Transverse colon (tissue), 4 donors: ENCODE measurements around the gene MCF2L2.

Experiments
- POLR2AphosphoS5 ChIP-seq, 3 donors: sonication (generic); formaldehyde crosslinking; IDR thresholded peaks; one replicate each; pipeline ENCODE4 v1.6.1; 2016; ENCODE audit warnings: antibody characterized with exemption in 3 of 3
- TF ChIP-seq, protein P1 (sequence below), 5 experiments: fragments of 200-600 bp in 3 of 5; fragments of 450-650 bp in 2 of 5; sonication (generic) in 3 of 5; IDR thresholded peaks; 1 replicate in 2 of 5; 2 replicates in 3 of 5; pipeline ENCODE4 v1.5.1; 2016 to 2017; ENCODE audit warnings: antibody characterized with exemption in 5 of 5, inconsistent platforms in 3 of 5, mild to moderate bottlenecking in 2 of 5, moderate library complexity in 1 of 5

- TF ChIP-seq, protein P1, sequence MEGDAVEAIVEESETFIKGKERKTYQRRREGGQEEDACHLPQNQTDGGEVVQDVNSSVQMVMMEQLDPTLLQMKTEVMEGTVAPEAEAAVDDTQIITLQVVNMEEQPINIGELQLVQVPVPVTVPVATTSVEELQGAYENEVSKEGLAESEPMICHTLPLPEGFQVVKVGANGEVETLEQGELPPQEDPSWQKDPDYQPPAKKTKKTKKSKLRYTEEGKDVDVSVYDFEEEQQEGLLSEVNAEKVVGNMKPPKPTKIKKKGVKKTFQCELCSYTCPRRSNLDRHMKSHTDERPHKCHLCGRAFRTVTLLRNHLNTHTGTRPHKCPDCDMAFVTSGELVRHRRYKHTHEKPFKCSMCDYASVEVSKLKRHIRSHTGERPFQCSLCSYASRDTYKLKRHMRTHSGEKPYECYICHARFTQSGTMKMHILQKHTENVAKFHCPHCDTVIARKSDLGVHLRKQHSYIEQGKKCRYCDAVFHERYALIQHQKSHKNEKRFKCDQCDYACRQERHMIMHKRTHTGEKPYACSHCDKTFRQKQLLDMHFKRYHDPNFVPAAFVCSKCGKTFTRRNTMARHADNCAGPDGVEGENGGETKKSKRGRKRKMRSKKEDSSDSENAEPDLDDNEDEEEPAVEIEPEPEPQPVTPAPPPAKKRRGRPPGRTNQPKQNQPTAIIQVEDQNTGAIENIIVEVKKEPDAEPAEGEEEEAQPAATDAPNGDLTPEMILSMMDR (IDR thresholded peaks at IDR 0.05), result no peak
- no peak for TF ChIP-seq POLR2AphosphoS5 (IDR thresholded peaks at IDR 0.05)
Observed at GRCh38 chr3:183265157-183265642, 163.2 kb downstream of the MCF2L2 start.
